Liver (tissue), 3 donors: ENCODE data around the gene FA2H.

Experiments used
- CTCF ChIP-seq: fragments of 150-350 bp; IDR thresholded peaks from 2 replicates; pipeline ENCODE4 v1.5.1; 2017; ENCODE audit warnings: improper control_type of control experiment, low read depth, low read length; ENCODE audit not compliant: missing input control
- FOXA1 ChIP-seq: IDR thresholded peaks from 2 replicates; pipeline ENCODE4 v1.6.1; 2016; ENCODE audit warnings: antibody characterized with exemption
- FOXA2 ChIP-seq: IDR thresholded peaks from 2 replicates; pipeline ENCODE4 v1.6.1; 2016; ENCODE audit warnings: antibody characterized with exemption
- GABPA ChIP-seq, 2 donors: IDR thresholded peaks in 1 of 2; conservative IDR thresholded peaks in 1 of 2; 2 replicates each; pipeline ENCODE4 v1.6.1; 2016; ENCODE audit warnings: antibody characterized with exemption in 2 of 2, mild to moderate bottlenecking in 1 of 2, moderate library complexity in 1 of 2
- HNF4A ChIP-seq, 2 donors: conservative IDR thresholded peaks; 2 replicates each; pipeline ENCODE4 v1.6.1; 2016; ENCODE audit warnings: antibody characterized with exemption in 2 of 2, mild to moderate bottlenecking in 2 of 2
- RAD21 ChIP-seq, 2 donors: IDR thresholded peaks; 2 replicates each; pipeline ENCODE4 v1.6.1; 2016; ENCODE audit warnings: antibody characterized with exemption in 2 of 2, mild to moderate bottlenecking in 2 of 2
- REST ChIP-seq: IDR thresholded peaks from 2 replicates; pipeline ENCODE4 v1.6.1; 2016; ENCODE audit warnings: antibody characterized with exemption, mild to moderate bottlenecking
- RXRA ChIP-seq, 2 donors: IDR thresholded peaks; 2 replicates each; pipeline ENCODE4 v1.6.1; 2017 to 2018; ENCODE audit warnings: antibody characterized with exemption in 2 of 2, mild to moderate bottlenecking in 1 of 2
- TAF1 ChIP-seq: conservative IDR thresholded peaks from 2 replicates; pipeline ENCODE4 v1.6.1; 2016; ENCODE audit warnings: antibody characterized with exemption, mild to moderate bottlenecking
- TF ChIP-seq, protein P1 (sequence below): IDR thresholded peaks from 2 replicates; pipeline ENCODE4 v1.6.1; 2016; ENCODE audit warnings: antibody characterized with exemption
- TF ChIP-seq, protein P2 (sequence below): IDR thresholded peaks from 2 replicates; pipeline ENCODE4 v1.6.1; 2016; ENCODE audit warnings: antibody characterized with exemption
- TF ChIP-seq, protein P3 (sequence below): IDR thresholded peaks from 2 replicates; pipeline ENCODE4 v1.6.1; 2016; ENCODE audit warnings: antibody characterized with exemption
- donor health status: healthy.
- donor health status: healthy.

- no peak for TF ChIP-seq GABPA (IDR thresholded peaks at IDR 0.05 in 1 of 2, conservative IDR thresholded peaks at IDR 0.05 in 1 of 2)
- no peak for TF ChIP-seq RAD21 (IDR thresholded peaks at IDR 0.05)
- no peak for TF ChIP-seq CTCF
- TF ChIP-seq, protein P1, sequence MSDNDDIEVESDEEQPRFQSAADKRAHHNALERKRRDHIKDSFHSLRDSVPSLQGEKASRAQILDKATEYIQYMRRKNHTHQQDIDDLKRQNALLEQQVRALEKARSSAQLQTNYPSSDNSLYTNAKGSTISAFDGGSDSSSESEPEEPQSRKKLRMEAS = no peak
- TF ChIP-seq HNF4A (conservative IDR thresholded peaks at IDR 0.05) = no peak
- TF ChIP-seq TAF1 = no peak
- TF ChIP-seq, protein P2, sequence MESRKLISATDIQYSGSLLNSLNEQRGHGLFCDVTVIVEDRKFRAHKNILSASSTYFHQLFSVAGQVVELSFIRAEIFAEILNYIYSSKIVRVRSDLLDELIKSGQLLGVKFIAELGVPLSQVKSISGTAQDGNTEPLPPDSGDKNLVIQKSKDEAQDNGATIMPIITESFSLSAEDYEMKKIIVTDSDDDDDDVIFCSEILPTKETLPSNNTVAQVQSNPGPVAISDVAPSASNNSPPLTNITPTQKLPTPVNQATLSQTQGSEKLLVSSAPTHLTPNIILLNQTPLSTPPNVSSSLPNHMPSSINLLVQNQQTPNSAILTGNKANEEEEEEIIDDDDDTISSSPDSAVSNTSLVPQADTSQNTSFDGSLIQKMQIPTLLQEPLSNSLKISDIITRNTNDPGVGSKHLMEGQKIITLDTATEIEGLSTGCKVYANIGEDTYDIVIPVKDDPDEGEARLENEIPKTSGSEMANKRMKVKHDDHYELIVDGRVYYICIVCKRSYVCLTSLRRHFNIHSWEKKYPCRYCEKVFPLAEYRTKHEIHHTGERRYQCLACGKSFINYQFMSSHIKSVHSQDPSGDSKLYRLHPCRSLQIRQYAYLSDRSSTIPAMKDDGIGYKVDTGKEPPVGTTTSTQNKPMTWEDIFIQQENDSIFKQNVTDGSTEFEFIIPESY = no peak
- TF ChIP-seq, protein P3, sequence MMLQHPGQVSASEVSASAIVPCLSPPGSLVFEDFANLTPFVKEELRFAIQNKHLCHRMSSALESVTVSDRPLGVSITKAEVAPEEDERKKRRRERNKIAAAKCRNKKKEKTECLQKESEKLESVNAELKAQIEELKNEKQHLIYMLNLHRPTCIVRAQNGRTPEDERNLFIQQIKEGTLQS = no peak
- no peak for TF ChIP-seq REST
- no peak for TF ChIP-seq FOXA2
- no peak for TF ChIP-seq RXRA (IDR thresholded peaks at IDR 0.05)
- TF ChIP-seq FOXA1 = no peak
Measured at GRCh38 chr16:74717367-74717766, 57.3 kb downstream of the FA2H start.
